Measurements from ENCODE around the gene LPP.

DNA sequence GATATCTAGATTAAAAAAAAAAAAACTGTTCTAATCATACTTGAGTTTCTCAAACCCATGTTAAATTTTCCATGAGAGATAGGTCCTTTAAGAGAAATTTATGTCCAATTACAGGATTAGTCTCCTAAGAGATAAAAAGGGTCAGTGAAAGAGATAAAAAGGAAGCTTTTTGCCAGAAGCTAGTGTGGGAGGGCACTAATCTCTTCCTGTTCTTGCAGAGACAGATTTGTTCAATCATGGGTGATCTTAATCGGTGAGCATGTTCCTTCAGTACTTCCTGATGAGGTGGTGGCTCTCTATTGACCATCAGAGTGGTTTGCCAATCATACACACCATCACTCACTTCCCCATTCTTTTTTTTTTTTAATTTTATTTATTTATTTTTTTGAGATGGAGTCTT is 16.9 kb upstream of the LPP start:
- TF ChIP-seq CTCF (IDR thresholded peaks at IDR 0.05) (no peak), POLR2A (IDR thresholded peaks at IDR 0.05) (no peak)
